Cortex of kidney (tissue), 1 donor: ENCODE measurements around the gene XYLT1.

Experiments used
- DNase-seq: peaks from one replicate; lab custom pipeline; 2025; lab: John Stamatoyannopoulos, UW

Gene XYLT1

DNA sequence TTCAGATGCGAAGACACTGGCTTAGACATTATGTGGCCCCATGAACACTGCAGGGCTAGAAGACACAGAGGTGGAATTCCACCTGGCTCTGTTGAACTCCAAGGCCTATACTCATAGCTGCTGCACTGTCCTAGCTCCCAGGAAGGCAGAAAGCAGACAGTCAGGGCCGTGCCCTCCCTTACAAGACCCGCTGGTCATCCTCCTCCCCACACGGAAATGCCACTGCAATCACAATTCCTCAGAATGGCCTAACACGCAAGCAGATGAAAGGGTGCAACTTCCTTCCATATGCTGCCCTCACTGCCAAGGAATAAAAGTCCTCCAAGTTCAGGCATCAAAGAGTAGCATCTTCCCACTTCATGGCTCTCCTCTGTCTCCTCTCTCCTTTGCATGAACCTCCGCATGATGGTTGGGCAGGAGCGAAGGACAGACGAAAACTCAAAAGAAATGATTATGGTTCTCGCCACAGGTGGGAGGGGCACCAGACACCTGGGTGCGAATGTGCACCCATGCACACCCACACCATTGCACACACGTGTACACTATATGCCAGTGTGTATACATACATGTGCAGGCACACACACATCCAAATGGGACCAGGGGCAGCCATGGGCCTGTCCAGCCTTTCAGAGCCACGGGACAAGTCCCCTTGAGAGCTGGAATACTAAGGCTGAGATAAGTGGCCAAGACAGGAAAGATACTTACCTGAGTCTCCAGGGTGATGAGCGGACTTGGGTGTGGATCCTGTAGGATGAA, 113.3 kb downstream of the XYLT1 start:
- DNase-seq: no peak

DNA sequence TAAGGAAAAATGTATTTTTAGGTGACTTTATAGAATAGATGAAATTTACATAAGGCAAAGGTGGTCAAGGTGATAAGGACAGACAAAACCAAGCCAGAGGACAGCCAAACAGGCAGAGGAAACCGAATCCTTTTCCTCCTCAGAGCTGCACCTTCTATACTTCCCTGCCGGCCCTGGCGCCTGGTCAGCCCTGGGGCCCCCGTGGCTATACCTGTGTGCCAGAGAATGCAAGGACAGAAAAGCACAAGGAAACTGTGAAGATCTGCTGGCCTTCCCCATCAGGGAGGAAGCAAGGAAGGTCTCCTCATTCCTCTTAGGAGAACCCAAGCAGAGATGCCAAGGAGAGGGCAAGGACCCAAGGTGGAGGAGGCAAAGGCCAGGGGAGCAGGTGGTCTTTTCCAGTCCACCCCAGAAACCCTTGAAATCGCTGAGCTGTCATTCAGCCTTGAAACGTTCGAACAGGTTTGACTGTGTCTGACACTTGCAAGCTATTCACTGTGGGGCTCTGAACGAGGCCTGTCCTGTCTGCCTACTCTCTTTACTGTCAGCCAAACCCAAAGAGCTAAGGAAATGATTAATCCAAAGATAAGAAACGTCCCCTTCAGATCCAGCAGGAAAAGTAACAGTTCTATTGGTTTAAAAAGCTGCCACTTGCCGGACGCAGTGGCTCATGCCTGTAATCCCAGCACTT, 114.4 kb downstream of the XYLT1 start:
- DNase-seq: no peak

GRCh38 chr16:17354685-17355084, 116.1 kb downstream of the XYLT1 start:
- no peak for DNase-seq

DNA sequence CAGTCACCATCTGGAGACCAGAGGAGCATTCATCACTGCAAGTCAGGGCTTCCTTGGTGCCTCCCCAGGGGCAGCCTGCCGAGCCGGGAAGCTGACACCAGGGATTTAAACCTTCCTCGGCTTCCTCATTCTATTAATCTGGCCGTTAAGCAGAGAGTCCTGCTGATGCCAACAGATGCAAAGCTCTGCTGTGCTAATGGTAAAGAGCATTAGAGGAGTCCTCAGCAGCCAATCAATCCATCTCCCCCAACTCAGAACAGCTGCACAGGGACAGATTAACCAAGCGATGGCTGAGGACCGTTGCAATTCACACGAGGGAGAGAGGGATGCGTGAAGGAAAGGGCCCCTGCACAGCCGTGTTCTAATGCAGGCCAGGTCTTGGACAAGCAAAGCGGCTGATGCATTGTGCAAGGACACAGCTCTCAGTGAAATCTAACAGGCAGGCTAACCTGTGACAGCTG, 116.6 kb downstream of the XYLT1 start:
- DNase-seq: no peak

DNA sequence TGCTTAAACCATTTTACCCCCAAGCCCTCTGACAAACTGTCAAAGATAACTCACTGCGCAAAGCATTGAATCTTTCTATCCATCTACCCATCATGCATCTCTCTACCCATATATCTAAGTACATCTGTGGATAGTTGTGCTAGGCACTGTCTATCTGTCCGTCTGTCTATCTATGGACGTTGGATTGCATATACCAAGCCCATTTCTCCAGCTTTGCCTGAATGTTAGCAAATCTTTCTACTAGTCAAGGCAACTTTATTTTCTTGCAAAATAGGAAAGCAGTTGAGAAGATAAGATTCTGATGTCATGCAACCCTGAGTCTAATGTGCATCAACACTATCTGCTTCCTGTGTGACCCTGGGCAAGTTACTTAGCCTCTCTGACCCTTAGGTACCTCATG, 117.2 kb downstream of the XYLT1 start:
- DNase-seq: no peak

DNA sequence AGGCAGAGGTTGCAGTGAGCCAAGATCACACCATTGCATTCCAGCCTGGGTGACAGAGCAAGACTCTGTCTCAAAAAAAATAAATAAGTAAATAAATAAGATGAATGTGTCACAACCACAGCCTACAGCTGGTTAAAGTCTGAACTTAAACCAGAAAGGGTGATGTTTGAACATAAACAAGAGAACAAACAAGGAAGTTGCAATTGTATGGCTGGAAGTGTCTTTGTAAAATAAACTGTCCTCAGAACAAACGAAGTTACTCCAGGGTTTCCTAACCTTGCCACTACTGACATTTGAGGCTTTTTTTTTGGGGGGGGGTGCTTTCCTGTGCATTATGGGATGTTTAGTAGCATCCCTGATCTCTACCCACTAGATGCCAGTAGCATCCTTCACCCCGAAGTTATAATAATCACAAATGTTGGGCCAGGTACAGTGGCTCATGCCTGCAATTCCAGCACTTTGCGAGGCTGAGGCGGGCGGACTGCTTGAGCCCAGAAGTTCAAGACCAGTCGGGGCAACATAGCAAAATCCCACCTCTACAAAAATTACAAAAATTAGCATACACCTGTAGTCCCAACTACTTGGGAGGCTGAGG, 119.2 kb downstream of the XYLT1 start:
- DNase-seq: no peak

GRCh38 chr16:17350207-17350606, 120.6 kb downstream of the XYLT1 start:
- DNase-seq: no peak

DNA sequence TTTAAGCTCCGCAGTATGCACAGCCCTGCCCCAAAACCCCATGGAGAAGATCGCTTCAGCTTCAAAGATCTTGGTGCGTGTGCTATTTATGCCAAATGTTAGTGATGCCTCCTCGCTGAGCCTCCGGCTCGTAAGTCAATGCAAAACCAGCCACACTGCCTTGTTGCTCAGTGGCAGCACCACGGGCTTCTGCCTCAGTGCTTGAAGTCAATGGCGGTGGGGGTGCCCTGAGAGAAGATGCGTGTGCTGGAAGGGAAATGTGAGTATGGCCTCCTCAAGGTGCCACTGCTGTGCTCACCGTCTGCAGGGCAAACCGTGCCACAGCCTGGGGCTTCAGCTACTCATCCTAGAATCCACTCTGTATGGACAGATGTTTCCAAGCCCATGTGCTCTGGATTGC, 121.9 kb downstream of the XYLT1 start:
- no peak for DNase-seq

GRCh38 chr16:17348042-17348783, 122.5 kb downstream of the XYLT1 start:
- no peak for DNase-seq

DNA sequence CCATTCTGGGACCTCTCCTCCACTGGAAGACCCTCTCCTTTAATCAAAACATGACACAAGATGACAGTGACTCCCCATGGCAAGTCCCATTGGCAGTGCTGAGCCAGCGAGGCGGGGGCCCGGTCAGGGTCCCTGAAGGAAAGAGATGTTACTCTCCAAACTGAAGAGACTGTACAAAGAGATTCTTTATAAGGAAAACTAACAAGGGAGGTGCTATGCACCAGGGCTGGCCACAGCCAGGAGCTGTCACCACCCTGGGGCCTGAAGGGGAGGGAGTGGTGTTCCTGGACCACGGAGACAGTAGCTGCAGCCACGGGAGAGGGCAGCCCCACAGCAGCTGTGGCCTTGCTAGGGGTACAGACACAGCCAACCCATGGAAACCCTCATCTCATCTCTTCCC, 123.1 kb downstream of the XYLT1 start:
- DNase-seq: no peak

- no peak for DNase-seq
Measured at GRCh38 chr16:17346621-17347569, 123.9 kb downstream of the XYLT1 start.

DNA sequence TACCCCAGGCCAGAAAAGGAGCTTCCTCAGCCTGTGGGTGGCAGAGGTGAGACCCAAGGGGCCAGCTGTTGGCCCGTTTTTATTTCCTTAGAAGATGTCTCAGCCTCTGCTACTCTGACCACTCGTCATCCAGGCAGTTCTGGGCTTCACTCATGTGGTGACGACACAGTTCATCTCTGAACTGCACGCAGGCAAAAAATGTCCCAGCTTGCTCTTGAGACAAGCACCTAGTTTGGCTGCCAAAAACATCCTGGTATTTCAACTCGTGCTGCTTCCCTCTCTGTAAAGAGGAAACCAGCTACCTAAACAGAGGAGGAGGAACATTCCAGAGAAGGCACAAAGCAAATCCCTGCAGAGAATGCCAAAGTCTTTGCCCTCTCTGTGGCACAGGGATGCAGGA, 125.7 kb downstream of the XYLT1 start:
- no peak for DNase-seq

GRCh38 chr16:17343728-17344127, 127.0 kb downstream of the XYLT1 start:
- DNase-seq: no peak

- DNase-seq: no peak
Measured at GRCh38 chr16:17343028-17343427, 127.7 kb downstream of the XYLT1 start.

DNA sequence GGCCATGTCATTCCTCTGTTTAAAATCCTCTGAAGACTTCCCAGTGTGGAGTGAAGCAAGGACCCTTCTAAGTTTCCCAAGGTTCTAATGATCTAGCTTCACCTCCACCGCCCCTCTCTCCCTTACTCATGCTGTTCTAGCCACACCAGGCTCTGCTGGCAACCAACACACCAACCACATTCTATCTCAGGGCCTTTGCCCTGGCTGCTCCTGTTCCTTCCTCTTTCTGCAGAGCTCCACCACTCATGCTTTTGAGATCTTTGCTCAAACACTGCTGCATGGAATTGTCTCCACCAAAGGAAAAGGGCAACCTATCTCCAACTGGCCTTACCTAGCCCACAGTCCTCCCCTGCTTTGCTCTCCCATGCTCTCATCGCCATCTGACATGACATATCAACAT, 128.7 kb downstream of the XYLT1 start:
- DNase-seq: no peak

DNA sequence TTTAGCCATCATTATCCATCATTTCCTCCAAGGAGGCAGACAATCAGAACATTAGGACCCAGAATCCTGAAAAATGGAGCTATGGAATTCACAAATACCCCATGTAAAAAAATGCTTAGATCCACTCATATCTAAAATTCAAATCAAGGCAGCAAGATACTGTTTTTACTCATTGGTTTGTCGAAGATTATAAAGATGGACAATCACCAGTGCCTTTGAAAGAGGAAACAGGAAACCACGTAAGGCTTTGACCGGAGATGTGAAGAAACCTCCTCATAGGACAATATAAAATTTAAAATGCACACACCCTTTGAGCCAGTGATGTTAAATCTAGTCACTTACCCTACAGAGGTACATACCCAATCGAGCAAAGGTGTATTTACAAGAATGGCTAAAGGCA, 130.0 kb downstream of the XYLT1 start:
- no peak for DNase-seq

- no peak for DNase-seq
Measured at GRCh38 chr16:17339764-17340541, 130.8 kb downstream of the XYLT1 start.

DNA sequence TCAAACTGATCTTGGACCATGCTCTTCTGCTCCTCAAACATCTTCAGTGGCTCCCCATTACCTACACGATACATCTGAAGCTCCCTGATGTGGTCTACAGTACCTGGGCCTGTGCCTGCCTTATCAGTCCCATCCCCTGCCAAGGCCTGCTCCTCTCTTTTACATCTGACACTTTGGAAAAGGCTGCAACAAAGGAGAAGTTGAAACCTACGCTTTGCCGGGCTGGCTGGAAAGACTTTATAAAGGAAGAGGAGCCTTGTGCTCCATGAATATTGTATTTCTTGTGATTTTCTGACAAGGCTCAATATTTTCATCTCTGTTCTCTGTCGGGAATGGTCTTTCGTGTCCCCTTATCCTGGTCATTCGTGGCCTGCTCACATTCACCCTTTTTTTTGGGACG, 132.5 kb downstream of the XYLT1 start:
- DNase-seq: no peak

- no peak for DNase-seq
Measured at GRCh38 chr16:17336530-17336900, 134.2 kb downstream of the XYLT1 start.

DNA sequence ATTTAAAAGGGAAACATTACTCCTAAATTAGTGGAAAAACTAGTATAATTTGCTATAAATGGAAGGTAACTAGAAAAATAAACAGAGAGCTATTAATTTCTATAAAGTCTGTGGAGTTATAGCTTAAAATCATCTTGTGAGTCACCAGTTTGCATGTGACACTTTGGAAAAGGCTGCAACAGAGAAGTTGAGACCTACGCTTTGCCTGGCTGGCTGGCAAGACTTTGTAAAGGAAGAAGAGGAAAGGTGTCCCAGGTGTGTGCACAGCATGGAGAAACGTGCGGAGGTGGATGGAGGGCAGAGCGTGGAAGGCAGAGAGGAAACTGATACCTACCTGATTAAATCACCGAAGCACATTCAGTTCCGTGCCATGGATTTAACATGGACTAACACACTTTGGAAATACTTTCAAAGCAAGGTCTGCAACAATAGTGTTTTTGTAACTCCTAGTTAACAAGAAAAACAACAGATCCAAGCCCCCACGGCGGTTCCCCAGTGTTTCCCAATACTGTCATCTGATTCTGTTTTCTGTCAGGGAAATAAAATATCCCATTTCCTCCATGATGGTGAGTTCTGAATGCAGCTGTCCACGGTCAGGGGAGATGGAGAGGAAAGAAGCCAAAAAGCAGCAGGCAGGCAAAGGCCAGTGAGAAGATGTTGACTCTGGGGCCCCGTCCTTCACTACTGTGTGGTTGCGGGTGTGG, 134.8 kb downstream of the XYLT1 start:
- no peak for DNase-seq
